ENCODE data around the gene ROCK2.
"Not testable (repeated sequence)": the region's sequence is repeated elsewhere in the genome, so short reads cannot be mapped to it uniquely, and the experiment has no call there.

DNA sequence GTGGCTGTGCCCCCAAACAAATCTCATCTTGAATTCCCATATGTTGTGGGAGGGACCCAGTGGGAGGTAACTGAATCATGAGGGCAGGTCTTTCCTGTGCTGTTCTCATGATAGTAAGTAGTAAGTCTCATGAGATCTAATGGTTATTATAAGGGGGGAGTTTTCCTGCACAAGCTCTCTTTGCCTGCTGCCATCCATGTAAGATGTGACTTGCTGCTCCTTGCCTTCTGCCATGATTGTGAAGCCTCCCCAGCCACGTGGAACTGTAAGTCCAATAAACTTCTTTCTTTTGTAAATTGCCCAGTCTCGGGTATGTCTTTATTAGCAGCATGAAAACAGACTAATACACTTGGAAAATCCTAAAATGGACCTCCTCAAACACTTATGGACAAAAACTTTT lies 82.0 kb downstream of the ROCK2 start:
- not testable (repeated sequence) for TF ChIP-seq POLR2AphosphoS5, CTCF (IDR thresholded peaks at IDR 0.05)
